IMR-90 (cell line): ENCODE measurements around the gene VDAC1. TPM values are rescaled to one million over a fixed set of nuclear protein-coding genes. Genes with fewer than 3 reads are reported as not detected.

ENCODE experiments used
- ATAC-seq: fragments of 200-7000 bp; cut with Tn5 transposase; 2 replicates; pipeline ENCODE4 v1.9.1; 2020; ENCODE audit warnings: low read depth, mild to moderate bottlenecking, moderate library complexity
- BruUV-seq: library from RNA; stranded (reverse); fragments of 400-500 nt; replicated peaks from 2 replicates; lab custom pipeline; 2021; lab: Mats Ljungman, UMichigan
- CTCF ChIA-PET: fragments of 300-600 bp; formaldehyde crosslinking; extraction: SDS; loops from one replicate; lab custom pipeline; 2021; ENCODE audit warnings: antibody characterized with exemption; lab: Yijun Ruan, JAX
- POLR2A ChIA-PET: fragments of 300-600 bp; sonication (Branson Sonifier 250); formaldehyde crosslinking; loops from one replicate; lab custom pipeline; 2022; ENCODE audit warnings: antibody characterized with exemption; ENCODE audit not compliant: unreplicated experiment; lab: Charles Lee
- DNase-seq: peaks from one replicate; pipeline ENCODE4 v3.0.0; 2013
- H2AFZ ChIP-seq: replicated peaks from 2 replicates; pipeline ENCODE3; 2013; ENCODE audit warnings: low read length, mild to moderate bottlenecking; ENCODE audit not compliant: poor library complexity
- H2AK5ac ChIP-seq: 2 replicates; pipeline ENCODE4 v1.6.1; 2013; ENCODE audit warnings: low read depth, low read length, inconsistent platforms
- H2AK9ac ChIP-seq: replicated peaks from 2 replicates; pipeline ENCODE3; 2013; ENCODE audit warnings: mild to moderate bottlenecking, low read depth, low read length, moderate library complexity; ENCODE audit not compliant: poor library complexity
- H2BK120ac ChIP-seq: 2 replicates; pipeline ENCODE4 v1.6.1; 2013; ENCODE audit warnings: low read depth, low read length, inconsistent platforms
- H2BK15ac ChIP-seq: 3 replicates; pipeline ENCODE4 v1.6.1; 2013; ENCODE audit warnings: low read depth, low read length, inconsistent platforms
- H2BK20ac ChIP-seq: 2 replicates; pipeline ENCODE4 v1.6.1; 2013; ENCODE audit warnings: low read depth, mild to moderate bottlenecking, inconsistent platforms, low read length, moderate library complexity
- H2BK5ac ChIP-seq: 2 replicates; pipeline ENCODE4 v1.6.1; 2013; ENCODE audit warnings: mild to moderate bottlenecking, low read depth, low read length, inconsistent platforms; ENCODE audit not compliant: poor library complexity, severe bottlenecking
- H3K14ac ChIP-seq: replicated peaks from 2 replicates; pipeline ENCODE4 v1.6.1; 2013; ENCODE audit warnings: low read depth, low read length, inconsistent platforms
- H3K18ac ChIP-seq: 2 replicates; pipeline ENCODE4 v1.6.1; 2013; ENCODE audit warnings: low read depth, low read length, control low read depth
- H3K23ac ChIP-seq: 2 replicates; pipeline ENCODE4 v1.6.1; 2013; ENCODE audit warnings: low read depth, low read length, inconsistent platforms
- H3K27ac ChIP-seq: 2 replicates; pipeline ENCODE4 v1.5.1; 2013; ENCODE audit warnings: mild to moderate bottlenecking, control low read depth, low read length; ENCODE audit not compliant: insufficient read depth
- H3K27me3 ChIP-seq: 2 replicates; pipeline ENCODE4 v1.6.1; 2013; ENCODE audit warnings: low read length; ENCODE audit not compliant: control insufficient read depth, insufficient read depth
- H3K36me3 ChIP-seq: 2 replicates; pipeline ENCODE4 v1.6.1; 2013; ENCODE audit warnings: low read length, mixed read lengths; ENCODE audit not compliant: control insufficient read depth, insufficient read depth
- H3K4ac ChIP-seq: 2 replicates; pipeline ENCODE4 v1.6.1; 2013; ENCODE audit warnings: low read depth, low read length, inconsistent platforms
- H3K4me1 ChIP-seq: 2 replicates; pipeline ENCODE4 v1.6.1; 2013; ENCODE audit warnings: low read length, mixed read lengths; ENCODE audit not compliant: control insufficient read depth, insufficient read depth
- H3K4me2 ChIP-seq: 2 replicates; pipeline ENCODE4 v1.6.1; 2013; ENCODE audit warnings: low read depth, mild to moderate bottlenecking, control low read depth, low read length, moderate library complexity
- H3K4me3 ChIP-seq: 2 replicates; pipeline ENCODE4 v1.5.1; 2013; ENCODE audit warnings: low read depth, mild to moderate bottlenecking, control low read depth, low read length, moderate library complexity; ENCODE audit not compliant: insufficient read depth
- H3K56ac ChIP-seq: 2 replicates; pipeline ENCODE4 v1.6.1; 2013; ENCODE audit warnings: low read length, inconsistent platforms; ENCODE audit not compliant: insufficient read depth; ENCODE audit errors: extremely low read depth
- H3K79me1 ChIP-seq, 2 experiments: 2 replicates each; pipeline ENCODE4 v1.6.1; 2013; ENCODE audit warnings: low read length in 2 of 2, inconsistent platforms in 1 of 2, low read depth in 1 of 2
- H3K9ac ChIP-seq: 2 replicates; pipeline ENCODE4 v1.6.1; 2013; ENCODE audit warnings: low read depth, low read length, control low read depth
- H3K9me1 ChIP-seq: 2 replicates; pipeline ENCODE4 v1.6.1; 2013; ENCODE audit warnings: low read length, inconsistent platforms; ENCODE audit not compliant: insufficient read depth
- H3K9me3 ChIP-seq: 2 replicates; pipeline ENCODE4 v1.6.1; 2013; ENCODE audit warnings: low read length; ENCODE audit not compliant: control insufficient read depth, insufficient read depth
- H4K20me1 ChIP-seq: 2 replicates; pipeline ENCODE4 v1.6.1; 2013; ENCODE audit warnings: low read length, inconsistent platforms; ENCODE audit not compliant: insufficient read depth
- H4K5ac ChIP-seq: 2 replicates; pipeline ENCODE4 v1.6.1; 2013; ENCODE audit warnings: mild to moderate bottlenecking, low read depth, low read length, control low read depth
- H4K8ac ChIP-seq, 2 experiments: 2 replicates each; pipeline ENCODE4 v1.6.1; 2013; ENCODE audit warnings: low read depth in 2 of 2, low read length in 2 of 2, control low read depth in 1 of 2, inconsistent platforms in 1 of 2
- H4K91ac ChIP-seq: 2 replicates; pipeline ENCODE4 v1.6.1; 2013; ENCODE audit warnings: low read depth, low read length, inconsistent platforms; ENCODE audit not compliant: insufficient read depth
- BHLHE40 ChIP-seq: fragments of 150-350 bp; IDR thresholded peaks from 2 replicates; pipeline ENCODE4 v1.6.1; 2016; ENCODE audit warnings: mild to moderate bottlenecking, low read depth, low read length
- CEBPB ChIP-seq: IDR thresholded peaks from 2 replicates; pipeline ENCODE4 v1.6.1; 2012; ENCODE audit warnings: low read depth, low read length, improper control_type of control experiment
- CHD1 ChIP-seq: IDR thresholded peaks from 2 replicates; pipeline ENCODE4 v1.6.1; 2012; ENCODE audit warnings: low read depth, low read length, improper control_type of control experiment
- FOS ChIP-seq: fragments of 150-350 bp; IDR thresholded peaks from 2 replicates; pipeline ENCODE4 v1.6.1; 2016; ENCODE audit warnings: low read depth, low read length
- MAFK ChIP-seq: IDR thresholded peaks from 2 replicates; pipeline ENCODE4 v1.6.1; 2012; ENCODE audit warnings: low read depth, low read length, improper control_type of control experiment
- MAZ ChIP-seq: IDR thresholded peaks from 2 replicates; pipeline ENCODE4 v1.6.1; 2012; ENCODE audit warnings: low read depth, mild to moderate bottlenecking, low read length, improper control_type of control experiment, moderate library complexity, borderline replicate concordance
- MXI1 ChIP-seq: IDR thresholded peaks from 2 replicates; pipeline ENCODE4 v1.6.1; 2012; ENCODE audit warnings: low read depth, mild to moderate bottlenecking, low read length, moderate library complexity, borderline replicate concordance
- NFE2L2 ChIP-seq: fragments of 150-350 bp; IDR thresholded peaks from 2 replicates; pipeline ENCODE4 v1.6.1; 2016; ENCODE audit warnings: low read depth, mild to moderate bottlenecking, low read length
- POLR2A ChIP-seq: IDR thresholded peaks from 2 replicates; pipeline ENCODE4 v1.6.1; 2012; ENCODE audit warnings: mild to moderate bottlenecking, low read depth, low read length
- RCOR1 ChIP-seq: IDR thresholded peaks from 2 replicates; pipeline ENCODE4 v1.6.1; 2012; ENCODE audit warnings: mild to moderate bottlenecking, low read length, improper control_type of control experiment; ENCODE audit not compliant: insufficient replicate concordance
- RFX5 ChIP-seq: IDR thresholded peaks from 2 replicates; pipeline ENCODE4 v1.8.0; 2012; ENCODE audit warnings: low read depth, mild to moderate bottlenecking, low read length, moderate library complexity
- SMC3 ChIP-seq: fragments of 150-350 bp; IDR thresholded peaks from 2 replicates; pipeline ENCODE4 v1.6.1; 2016; ENCODE audit warnings: low read depth, mild to moderate bottlenecking, antibody characterized with exemption, low read length, moderate library complexity
- WGBS, 2 experiments: methylation state at CpG; one replicate each; pipeline versions ENCODE4 v1.1.5 to v1.1.7; 2013; ENCODE audit warnings: missing lambda C conversion rate in 2 of 2; ENCODE audit not compliant: insufficient read length in 1 of 2; ENCODE audit errors: extremely low coverage in 2 of 2; 5-methylcytosine and 5-hydroxymethylcytosine counted together
- dilution Hi-C: fragments of 300-500 bp; cut with HindIII; formaldehyde crosslinking; loops from one replicate; pipeline ENCODE4 v1.14.3; 2018; ENCODE audit warnings: low sequenced_read_pairs; ENCODE audit not compliant: unreplicated experiment
- in situ Hi-C: fragments of 300-500 bp; cut with MboI; formaldehyde crosslinking; loops from 3 replicates; pipeline ENCODE4 v1.14.3; 2019; ENCODE audit warnings: low sequenced_read_pairs, inconsistent platforms, mixed read lengths
- intact Hi-C: fragments of 100-400 bp; cut with micrococcal nuclease; formaldehyde crosslinking; loops from 2 replicates; pipeline ENCODE4 v1.10.0; 2022
- polyA plus RNA-seq, 3 experiments: library from polyadenylated mRNA; depleted of rRNA; stranded (reverse); fragments of >200 nt; gene quantifications; 2 replicates each; pipeline ENCODE4 v1.2.3, GENCODE V29; 2012; ENCODE audit warnings: low replicate concordance in 1 of 3
- total RNA-seq: library from RNA; depleted of rRNA; stranded (reverse); fragments of >200 nt; gene quantifications from 2 replicates; pipeline ENCODE4 v1.2.3, GENCODE V29; 2012
- TF ChIP-seq, protein P1 (sequence below): fragments of 150-350 bp; IDR thresholded peaks from 2 replicates; pipeline ENCODE4 v1.6.1; 2016; ENCODE audit warnings: low read depth, mild to moderate bottlenecking, low read length, moderate library complexity, borderline replicate concordance
- TF ChIP-seq, protein P2 (sequence below): fragments of 150-350 bp; IDR thresholded peaks from 2 replicates; pipeline ENCODE4 v1.6.1; 2017; ENCODE audit warnings: mild to moderate bottlenecking, antibody characterized with exemption, low read length, low read depth
- TF ChIP-seq, protein P3 (sequence below): conservative IDR thresholded peaks from 2 replicates; pipeline ENCODE4 v1.5.1; 2012; ENCODE audit warnings: mild to moderate bottlenecking, low read depth, low read length, improper control_type of control experiment

Gene VDAC1
- total and polyA plus RNA-seq, 2 of the 4 experiments (the other 2 are of a cell fraction), result 289 to 365 TPM

DNA sequence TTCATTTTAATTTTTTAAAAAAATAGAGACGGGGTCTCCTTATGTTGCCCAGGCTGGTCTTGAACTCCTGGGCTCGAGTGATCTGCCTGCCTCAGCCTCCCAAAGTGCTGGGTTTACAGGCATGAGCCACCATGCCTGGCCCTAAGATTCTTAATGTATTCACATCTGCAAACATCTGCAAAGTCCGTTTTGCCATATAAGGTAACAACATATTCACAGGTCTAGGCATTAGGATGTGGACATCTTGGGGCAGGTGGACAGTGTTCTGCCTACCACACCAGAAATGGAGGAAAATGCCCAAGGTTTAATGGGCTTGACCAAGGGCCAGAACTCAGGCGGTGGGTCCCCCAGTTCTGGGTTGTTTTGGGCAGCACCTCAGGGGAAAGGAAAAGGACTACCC is 41.6 kb upstream of the VDAC1 start:
- Histone ChIP-seq H3K4ac (no peak overlapping the region), H2AFZ (no peak overlapping the region), H2AK9ac (no peak overlapping the region), H2BK5ac (no peak overlapping the region), H4K20me1 (no peaks in the 10 kb centered on the region), H3K9ac (no peak overlapping the region), H3K4me2 (no peak overlapping the region), H4K5ac (no peak overlapping the region), H3K4me1 (no peaks in the 10 kb centered on the region), H3K14ac (no peak overlapping the region), H3K79me1 (no peaks in the 10 kb centered on the region), H3K9me1 (no peaks in the 10 kb centered on the region), H3K18ac (no peak overlapping the region), H3K27ac (no peak overlapping the region), H2BK20ac (no peak overlapping the region), H4K91ac (no peak overlapping the region), H3K4me3 (no peak overlapping the region), H2AK5ac (no peak overlapping the region), H3K36me3 (no peaks in the 10 kb centered on the region), H2BK15ac (no peak overlapping the region), H3K9me3 (no peaks in the 10 kb centered on the region), H2BK120ac (no peak overlapping the region), H3K23ac (no peak overlapping the region), H3K27me3 (peaks cover 33% of the 10 kb centered on the region), H4K8ac (no peak overlapping the region), H3K56ac (no peak overlapping the region)
- ATAC-seq (no peak), DNase-seq (no peak)
- dilution Hi-C loops, result no loop called here
- WGBS, 2 experiments, result 71% methylated on average over 2 of the region's 4 CpGs; no CpG with 5 or more reads in 1 of the 2 experiments
- in situ Hi-C loops, result loop anchor here (25.0 kb wide), 1 partner anchor 241 kb away; no protein-coding TSS in a partner anchor
- POLR2A ChIA-PET, result no interaction called here
- no TSS peak for BruUV-seq
- intact Hi-C loops, result no loop called here
- TF ChIP-seq SMC3 (no peak), RFX5 (no peak), MAZ (no peak), MAFK (no peak), POLR2A (no peak), BHLHE40 (no peak), RCOR1 (no peak), MXI1 (no peak), NFE2L2 (no peak), CHD1 (no peak), FOS (no peak), CEBPB (no peak)
- TF ChIP-seq, protein P1, sequence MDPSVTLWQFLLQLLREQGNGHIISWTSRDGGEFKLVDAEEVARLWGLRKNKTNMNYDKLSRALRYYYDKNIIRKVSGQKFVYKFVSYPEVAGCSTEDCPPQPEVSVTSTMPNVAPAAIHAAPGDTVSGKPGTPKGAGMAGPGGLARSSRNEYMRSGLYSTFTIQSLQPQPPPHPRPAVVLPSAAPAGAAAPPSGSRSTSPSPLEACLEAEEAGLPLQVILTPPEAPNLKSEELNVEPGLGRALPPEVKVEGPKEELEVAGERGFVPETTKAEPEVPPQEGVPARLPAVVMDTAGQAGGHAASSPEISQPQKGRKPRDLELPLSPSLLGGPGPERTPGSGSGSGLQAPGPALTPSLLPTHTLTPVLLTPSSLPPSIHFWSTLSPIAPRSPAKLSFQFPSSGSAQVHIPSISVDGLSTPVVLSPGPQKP, result no peak
- TF ChIP-seq, protein P2, sequence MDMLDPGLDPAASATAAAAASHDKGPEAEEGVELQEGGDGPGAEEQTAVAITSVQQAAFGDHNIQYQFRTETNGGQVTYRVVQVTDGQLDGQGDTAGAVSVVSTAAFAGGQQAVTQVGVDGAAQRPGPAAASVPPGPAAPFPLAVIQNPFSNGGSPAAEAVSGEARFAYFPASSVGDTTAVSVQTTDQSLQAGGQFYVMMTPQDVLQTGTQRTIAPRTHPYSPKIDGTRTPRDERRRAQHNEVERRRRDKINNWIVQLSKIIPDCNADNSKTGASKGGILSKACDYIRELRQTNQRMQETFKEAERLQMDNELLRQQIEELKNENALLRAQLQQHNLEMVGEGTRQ, result no peak
- TF ChIP-seq, protein P3, sequence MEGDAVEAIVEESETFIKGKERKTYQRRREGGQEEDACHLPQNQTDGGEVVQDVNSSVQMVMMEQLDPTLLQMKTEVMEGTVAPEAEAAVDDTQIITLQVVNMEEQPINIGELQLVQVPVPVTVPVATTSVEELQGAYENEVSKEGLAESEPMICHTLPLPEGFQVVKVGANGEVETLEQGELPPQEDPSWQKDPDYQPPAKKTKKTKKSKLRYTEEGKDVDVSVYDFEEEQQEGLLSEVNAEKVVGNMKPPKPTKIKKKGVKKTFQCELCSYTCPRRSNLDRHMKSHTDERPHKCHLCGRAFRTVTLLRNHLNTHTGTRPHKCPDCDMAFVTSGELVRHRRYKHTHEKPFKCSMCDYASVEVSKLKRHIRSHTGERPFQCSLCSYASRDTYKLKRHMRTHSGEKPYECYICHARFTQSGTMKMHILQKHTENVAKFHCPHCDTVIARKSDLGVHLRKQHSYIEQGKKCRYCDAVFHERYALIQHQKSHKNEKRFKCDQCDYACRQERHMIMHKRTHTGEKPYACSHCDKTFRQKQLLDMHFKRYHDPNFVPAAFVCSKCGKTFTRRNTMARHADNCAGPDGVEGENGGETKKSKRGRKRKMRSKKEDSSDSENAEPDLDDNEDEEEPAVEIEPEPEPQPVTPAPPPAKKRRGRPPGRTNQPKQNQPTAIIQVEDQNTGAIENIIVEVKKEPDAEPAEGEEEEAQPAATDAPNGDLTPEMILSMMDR, result no peak
- CTCF ChIA-PET, result no interaction called here
